CD4-positive, alpha-beta T cell treated with Interleukin-15 for 4 hours (primary cell): ENCODE measurements around the gene NOLC1.

Experiments
- DNase-seq: peaks from one replicate; pipeline ENCODE4 v3.0.0-alpha.2; 2020; ENCODE audit warnings: low spot score

NOLC1 gene

DNA sequence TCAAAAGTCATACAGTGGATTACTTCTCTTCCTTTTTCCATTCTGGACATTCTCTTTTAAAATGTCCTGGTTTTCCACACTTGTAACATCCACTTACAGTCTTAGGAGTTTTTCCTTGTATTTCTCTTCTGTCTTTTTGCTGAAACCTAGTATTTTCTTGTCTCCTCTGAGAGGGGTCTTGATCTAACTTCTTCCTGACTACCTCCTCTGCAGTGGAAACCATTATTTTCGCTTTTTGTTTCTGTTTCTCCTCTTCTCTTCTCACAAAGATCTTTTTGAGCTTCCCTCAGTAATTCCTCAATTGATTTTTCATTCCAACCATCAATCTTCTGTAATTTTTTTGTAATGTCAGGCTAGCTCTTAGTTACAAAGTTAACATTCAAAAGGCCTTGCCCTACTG, 50.2 kb downstream of the NOLC1 start:
- DNase-seq, result no peak

DNA sequence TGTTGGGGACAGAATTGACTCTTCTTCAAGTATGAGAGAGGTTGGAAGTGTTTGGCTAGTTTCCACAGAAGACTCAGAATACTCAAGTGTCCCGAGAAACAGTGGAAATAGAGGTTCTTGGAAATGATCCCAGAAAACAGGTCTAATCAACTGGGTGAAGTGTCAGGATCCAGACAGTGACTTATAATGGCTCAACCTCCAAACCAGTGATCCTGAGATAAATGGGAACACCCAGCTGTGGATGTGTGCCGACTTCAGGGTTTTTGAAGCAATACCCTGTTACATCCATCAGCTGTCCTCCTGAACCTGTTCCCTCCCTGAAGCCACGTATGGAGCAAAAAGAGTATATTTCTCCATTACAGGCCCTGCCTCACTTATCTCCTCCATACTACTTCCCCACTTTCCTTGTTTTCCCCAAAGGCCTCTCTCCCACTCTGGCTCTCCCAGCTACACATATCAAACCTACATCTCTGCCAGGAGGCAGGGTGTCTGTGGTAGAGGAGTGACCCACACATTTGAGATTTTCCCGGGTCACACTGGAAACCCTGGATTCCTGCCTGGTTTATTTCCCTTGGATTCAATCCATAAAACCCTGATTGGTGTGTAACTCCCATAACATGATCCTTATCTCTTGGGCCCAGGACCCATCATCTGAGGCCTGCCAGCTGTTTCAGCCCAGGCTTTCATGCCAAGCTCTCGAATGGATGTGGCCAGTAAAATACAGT, 56.3 kb downstream of the NOLC1 start:
- DNase-seq, result no peak

DNA sequence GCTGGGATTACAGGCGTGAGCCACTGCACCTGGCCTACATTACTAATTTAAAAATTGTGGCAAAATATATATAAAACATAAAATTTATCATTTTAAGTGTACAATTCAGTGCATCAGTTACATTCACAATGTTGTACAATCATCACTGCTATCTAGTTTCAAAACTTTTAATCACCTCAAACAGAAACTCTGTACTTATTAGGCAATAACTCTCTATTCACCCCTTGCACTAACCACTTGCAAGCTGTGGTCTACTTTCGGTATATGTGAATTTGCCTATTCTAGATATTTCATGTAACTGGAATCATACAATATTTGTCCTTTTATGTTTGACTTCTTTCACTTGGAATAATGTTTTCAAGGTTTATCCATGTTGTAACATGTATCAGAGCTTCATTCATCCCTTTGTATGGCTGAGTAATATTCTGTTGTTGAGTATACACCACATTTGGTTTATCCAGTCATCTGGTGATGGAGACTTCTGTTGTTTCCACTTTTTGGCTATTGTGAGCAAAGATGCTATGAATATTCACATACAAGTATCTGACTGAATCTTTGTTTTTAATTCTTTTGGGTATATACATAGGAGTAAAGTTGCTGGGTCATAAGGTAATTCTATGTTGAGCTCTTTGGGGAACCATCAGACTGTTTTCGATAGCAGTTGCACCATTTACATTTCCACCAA, 59.6 kb downstream of the NOLC1 start:
- DNase-seq, result no peak
